Chondrocyte (in vitro differentiated cells): ENCODE results near the gene RPS6KB2. TPM values are rescaled to one million over a fixed set of nuclear protein-coding genes. Genes with fewer than 3 reads are reported as not detected.

Experiments used
- DNase-seq: peaks from one replicate; pipeline ENCODE4 v3.0.0; 2021; ENCODE audit warnings: mixed read lengths, low spot score
- H3K27ac Mint-ChIP-seq: one replicate; pipeline ENCODE4 v1.8.0; 2021; ENCODE audit warnings: mild to moderate bottlenecking, moderate library complexity, mixed read lengths; ENCODE audit not compliant: unreplicated experiment
- H3K27me3 Mint-ChIP-seq: 2 replicates; pipeline ENCODE4 v1.8.0; 2021; ENCODE audit warnings: low read depth, mixed read lengths
- H3K36me3 Mint-ChIP-seq: 2 replicates; pipeline ENCODE4 v1.8.0; 2021; ENCODE audit warnings: low read depth, mixed read lengths
- H3K4me1 Mint-ChIP-seq: 2 replicates; pipeline ENCODE4 v1.8.0; 2021; ENCODE audit warnings: low read depth, mild to moderate bottlenecking, mixed read lengths
- H3K4me3 Mint-ChIP-seq: one replicate; pipeline ENCODE4 v1.8.0; 2021; ENCODE audit warnings: mild to moderate bottlenecking, moderate library complexity, mixed read lengths; ENCODE audit not compliant: unreplicated experiment
- H3K9me3 Mint-ChIP-seq: 2 replicates; pipeline ENCODE4 v1.8.0; 2021; ENCODE audit warnings: low read depth, mixed read lengths
- CTCF ChIP-seq: fragments of 200-600 bp; sonication (generic); IDR thresholded peaks from 2 replicates; pipeline ENCODE4 v1.5.0; 2021; ENCODE audit warnings: antibody characterized with exemption, mild to moderate bottlenecking, moderate library complexity
- total RNA-seq: library from RNA; stranded (reverse); gene quantifications from 3 replicates; pipeline ENCODE4 v1.2.1, GENCODE V29; 2021

Gene RPS6KB2
- total RNA-seq, 1 donor from 2014 or later: 42.3 TPM

- H3K36me3 Mint-ChIP-seq: no peaks in the 10 kb centered on the region
Observed at GRCh38 chr11:67482275-67482826, 54.1 kb downstream of the RPS6KB2 start.

GRCh38 chr11:67482827-67483798 lies 54.8 kb downstream of the RPS6KB2 start, which contains the start of gene AIP:
Gene AIP (plus strand): TSS chr11:67483026. CDS start chr11:67483159, 133 bp downstream.
- peak within 1 kb of the TSS; percentile 98 for H3K27ac Mint-ChIP-seq
- peak; percentile 47 for TF ChIP-seq CTCF
- peak within 1 kb of the TSS; percentile 83 for H3K4me3 Mint-ChIP-seq
- H3K36me3 Mint-ChIP-seq: peaks cover 3% of the 10 kb centered on the region
- H3K27me3 Mint-ChIP-seq: no peaks in the 10 kb centered on the region
- H3K9me3 Mint-ChIP-seq: no peaks in the 10 kb centered on the region
- DNase-seq: peak; percentile 98
- H3K4me1 Mint-ChIP-seq: peaks cover 37% of the 10 kb centered on the region

More at GRCh38 chr11:67482275-67482826, 54.1 kb downstream of the RPS6KB2 start:
- no peak for DNase-seq
- Mint-ChIP-seq H3K27me3 (no peaks in the 10 kb centered on the region), H3K27ac (peak overlapping the region; percentile 98), H3K4me1 (peaks cover 37% of the 10 kb centered on the region), H3K9me3 (no peaks in the 10 kb centered on the region), H3K4me3 (peak overlapping the region; percentile 83)
- TF ChIP-seq CTCF: no peak

DNA sequence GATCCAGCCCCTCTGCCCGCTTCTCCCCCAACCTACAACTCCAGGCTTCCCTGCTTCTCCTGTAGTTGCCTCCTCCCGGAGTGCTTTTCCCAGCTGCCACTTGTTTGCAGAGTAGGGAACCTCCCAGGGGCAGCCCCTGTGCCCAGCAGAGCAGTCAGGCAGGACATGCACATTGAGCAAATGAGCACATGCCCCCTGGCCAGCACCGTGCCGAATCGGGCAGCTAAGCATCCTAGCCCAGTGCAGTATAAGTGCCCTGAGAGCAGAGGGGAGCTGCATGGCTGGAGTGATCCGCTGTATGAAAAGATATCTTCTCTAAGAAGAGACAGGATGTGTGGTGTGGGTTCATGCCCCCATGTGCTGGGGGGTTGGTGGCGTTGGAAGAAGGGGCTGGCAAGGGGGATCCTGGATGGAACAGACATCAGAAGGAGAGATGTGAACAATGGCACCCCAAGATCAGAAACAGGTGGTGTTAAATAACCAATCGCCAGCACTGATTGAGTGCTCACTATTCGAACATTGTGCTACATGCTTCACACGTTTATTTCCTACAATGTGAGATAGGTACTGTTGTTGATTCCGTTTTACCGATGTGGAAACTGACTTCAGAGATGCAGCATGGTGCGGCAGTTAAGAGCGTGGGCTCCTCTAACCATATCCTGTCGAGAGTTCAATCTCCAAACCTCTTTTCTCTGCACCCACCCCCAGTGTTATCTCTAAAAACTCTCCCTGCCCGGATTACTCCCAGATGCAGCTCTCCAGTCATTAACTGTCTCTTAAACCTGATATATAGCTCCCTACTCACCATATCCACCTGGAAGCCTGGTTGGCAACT lies 55.8 kb downstream of the RPS6KB2 start:
- DNase-seq: no peak
- TF ChIP-seq CTCF: no peak
- Mint-ChIP-seq H3K4me1 (peaks cover 37% of the 10 kb centered on the region), H3K27ac (no peak overlapping the region), H3K27me3 (no peaks in the 10 kb centered on the region), H3K9me3 (no peaks in the 10 kb centered on the region), H3K4me3 (peak overlapping the region; percentile 83), H3K36me3 (peaks cover 3% of the 10 kb centered on the region)

- Mint-ChIP-seq H3K4me1 (peaks cover 37% of the 10 kb centered on the region), H3K4me3 (no peak overlapping the region), H3K36me3 (peaks cover 7% of the 10 kb centered on the region), H3K27me3 (no peaks in the 10 kb centered on the region), H3K27ac (peak overlapping the region; percentile 51), H3K9me3 (no peaks in the 10 kb centered on the region)
- no peak for TF ChIP-seq CTCF
- DNase-seq: no peak
Observed at GRCh38 chr11:67484847-67485311, 56.6 kb downstream of the RPS6KB2 start.

Other genes starting within 250 kb of the RPS6KB2 start
- 34.0 to 38.3 TPM (median 36.1 TPM) in 3 replicates for gene GRK2, start 162.0 kb upstream of the RPS6KB2 start, total RNA-seq
- gene ANKRD13D, start 139.2 kb upstream of the RPS6KB2 start, total RNA-seq: 40.0 to 51.8 TPM (median 47.8 TPM) in 3 replicates
- 19.8 to 30.0 TPM (median 28.4 TPM) in 3 replicates for gene SSH3, start 125.0 kb upstream of the RPS6KB2 start, total RNA-seq
- 48.8 to 67.7 TPM (median 63.4 TPM) in 3 replicates for gene POLD4, start 74.9 kb upstream of the RPS6KB2 start, total RNA-seq
- 2.0 to 5.6 TPM (median 4.9 TPM) in 3 replicates for gene CLCF1, start 54.9 kb upstream of the RPS6KB2 start, total RNA-seq
- gene RAD9A, start 36.5 kb upstream of the RPS6KB2 start, total RNA-seq: 11.1 to 14.6 TPM (median 11.6 TPM) in 3 replicates
- 95.2 to 113 TPM (median 109 TPM) in 3 replicates for gene PPP1CA, start 26.6 kb upstream of the RPS6KB2 start, total RNA-seq
- not detected in 3 replicates for gene TBC1D10C, start 24.4 kb upstream of the RPS6KB2 start, total RNA-seq
- gene CARNS1, start 12.8 kb upstream of the RPS6KB2 start, total RNA-seq: 0.36 to 1.8 TPM (median 1.8 TPM) in 3 replicates
- 0.47 to 0.95 TPM (median 0.73 TPM) in 3 replicates for gene PTPRCAP, start 9.2 kb downstream of the RPS6KB2 start, total RNA-seq
- gene CORO1B, start 15.0 kb downstream of the RPS6KB2 start, total RNA-seq: 74.7 to 80.9 TPM (median 80.1 TPM) in 3 replicates
- gene GPR152, start 24.2 kb downstream of the RPS6KB2 start, total RNA-seq: not detected in 3 replicates
- gene CABP4, start 26.9 kb downstream of the RPS6KB2 start, total RNA-seq: not detected in 3 replicates
- gene TMEM134, start 40.8 kb downstream of the RPS6KB2 start, total RNA-seq: 50.9 to 62.4 TPM (median 57.1 TPM) in 3 replicates
- 53.6 to 58.8 TPM (median 54.3 TPM) in 3 replicates for gene AIP, start 54.5 kb downstream of the RPS6KB2 start, total RNA-seq
- gene PITPNM1, start 76.9 kb downstream of the RPS6KB2 start, total RNA-seq: 39.8 to 44.7 TPM (median 40.5 TPM) in 3 replicates
- gene CDK2AP2, start 79.7 kb downstream of the RPS6KB2 start, total RNA-seq: 27.5 to 42.5 TPM (median 36.6 TPM) in 3 replicates
- not detected in 3 replicates for gene CABP2, start 95.0 kb downstream of the RPS6KB2 start, total RNA-seq
- 637 to 652 TPM (median 644 TPM) in 3 replicates for gene GSTP1, start 155.3 kb downstream of the RPS6KB2 start, total RNA-seq
- 119 to 151 TPM (median 121 TPM) in 3 replicates for gene NDUFV1, start 178.4 kb downstream of the RPS6KB2 start, total RNA-seq
- gene NUDT8, start 201.4 kb downstream of the RPS6KB2 start, total RNA-seq: 8.4 to 12.6 TPM (median 11.3 TPM) in 3 replicates
- gene TBX10, start 211.3 kb downstream of the RPS6KB2 start, total RNA-seq: not detected in 3 replicates
- not detected in 3 replicates for gene ACY3, start 222.2 kb downstream of the RPS6KB2 start, total RNA-seq
- not detected in 3 replicates for gene ALDH3B2, start 246.1 kb downstream of the RPS6KB2 start, total RNA-seq